OCI-LY3 (cell line): ENCODE results near the gene RTCA.

Experiments used
- EZH2phosphoT487 ChIP-seq: fragments of 200-600 bp; shearing (Covaris generic); IDR thresholded peaks from 2 replicates; pipeline ENCODE4 v1.6.1; 2018; ENCODE audit warnings: antibody characterized with exemption, mixed run types, low read depth
- TF ChIP-seq, protein P1 (sequence below): fragments of 200-600, 300-600 bp; sonication (generic); IDR thresholded peaks from 2 replicates; pipeline ENCODE4 v1.5.1; 2014; ENCODE audit warnings: antibody characterized with exemption, low read length, low read depth

DNA sequence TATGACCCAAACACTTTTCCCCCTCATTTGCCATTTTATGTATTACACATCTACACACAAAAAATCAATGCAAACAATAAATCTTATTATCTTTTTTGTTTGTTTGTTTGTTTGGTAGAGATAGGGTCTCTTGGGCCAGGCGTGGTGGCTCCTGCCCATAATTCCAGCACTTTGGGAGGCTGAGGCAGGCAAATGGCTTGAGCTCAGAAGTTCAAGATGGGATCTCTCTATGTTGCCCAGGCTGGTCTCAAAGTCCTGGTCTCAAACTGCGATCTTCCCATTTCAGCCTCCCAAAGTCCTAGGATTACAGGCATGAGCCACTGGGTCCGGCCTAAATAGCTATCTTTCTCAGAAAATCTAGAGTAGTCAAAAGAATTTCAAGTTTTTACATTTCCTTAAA, 15.2 kb upstream of the RTCA start:
- TF ChIP-seq, protein P1, sequence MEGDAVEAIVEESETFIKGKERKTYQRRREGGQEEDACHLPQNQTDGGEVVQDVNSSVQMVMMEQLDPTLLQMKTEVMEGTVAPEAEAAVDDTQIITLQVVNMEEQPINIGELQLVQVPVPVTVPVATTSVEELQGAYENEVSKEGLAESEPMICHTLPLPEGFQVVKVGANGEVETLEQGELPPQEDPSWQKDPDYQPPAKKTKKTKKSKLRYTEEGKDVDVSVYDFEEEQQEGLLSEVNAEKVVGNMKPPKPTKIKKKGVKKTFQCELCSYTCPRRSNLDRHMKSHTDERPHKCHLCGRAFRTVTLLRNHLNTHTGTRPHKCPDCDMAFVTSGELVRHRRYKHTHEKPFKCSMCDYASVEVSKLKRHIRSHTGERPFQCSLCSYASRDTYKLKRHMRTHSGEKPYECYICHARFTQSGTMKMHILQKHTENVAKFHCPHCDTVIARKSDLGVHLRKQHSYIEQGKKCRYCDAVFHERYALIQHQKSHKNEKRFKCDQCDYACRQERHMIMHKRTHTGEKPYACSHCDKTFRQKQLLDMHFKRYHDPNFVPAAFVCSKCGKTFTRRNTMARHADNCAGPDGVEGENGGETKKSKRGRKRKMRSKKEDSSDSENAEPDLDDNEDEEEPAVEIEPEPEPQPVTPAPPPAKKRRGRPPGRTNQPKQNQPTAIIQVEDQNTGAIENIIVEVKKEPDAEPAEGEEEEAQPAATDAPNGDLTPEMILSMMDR: no peak
- TF ChIP-seq EZH2phosphoT487: no peak
